H1 (cell line): ENCODE measurements around the gene ERCC6.

Experiments
- JUND ChIP-seq: IDR thresholded peaks from 2 replicates; pipeline ENCODE4 v1.6.1; 2011; ENCODE audit warnings: mild to moderate bottlenecking, improper control_type of control experiment, low read length
- SIN3A ChIP-seq, 2 experiments: IDR thresholded peaks in 1 of 2; conservative IDR thresholded peaks in 1 of 2; 2 replicates each; pipeline ENCODE4 v1.6.1; 2011 to 2012; ENCODE audit warnings: low read length in 2 of 2, improper control_type of control experiment in 1 of 2, low read depth in 1 of 2, mild to moderate bottlenecking in 1 of 2
- ZNF274 ChIP-seq: IDR thresholded peaks from 2 replicates; pipeline ENCODE4 v1.7.0; 2012; ENCODE audit warnings: low read length, borderline replicate concordance; ENCODE audit errors: extremely low read depth

DNA sequence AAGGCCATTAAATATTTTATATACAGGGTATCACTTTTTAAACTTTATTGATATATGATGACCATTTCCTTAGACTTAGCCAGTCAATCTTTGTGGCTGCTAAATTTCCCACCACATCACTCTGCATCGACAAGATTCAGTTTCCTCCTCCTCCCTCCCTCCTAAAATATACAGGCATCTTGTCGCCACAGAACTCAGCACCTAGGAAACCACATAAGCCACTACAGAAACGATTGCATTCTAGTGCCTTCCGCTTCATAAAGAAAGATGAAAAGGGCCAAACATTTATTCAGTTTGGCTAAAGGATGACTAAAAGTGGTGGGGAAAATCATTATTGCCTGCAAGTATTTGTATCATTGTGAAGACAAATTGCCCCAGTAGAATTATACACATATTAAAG is 30.7 kb downstream of the ERCC6 start:
- no peak for TF ChIP-seq JUND
- TF ChIP-seq ZNF274 = no peak
- no peak for TF ChIP-seq SIN3A (conservative IDR thresholded peaks at IDR 0.05 in 1 of 2, IDR thresholded peaks at IDR 0.05 in 1 of 2; ENCODE audit: low read depth in 1 of 2, low read length in 2 of 2)
